HEK293 (cell line): Measurements from ENCODE around the gene PPP2R5E.
A peak's percentile ranks its signal among the peaks of the same experiment; 100 is the strongest.

Experiments
- CTCF ChIA-PET: fragments of 350-600 bp; formaldehyde crosslinking; extraction: SDS; loops from one replicate; lab custom pipeline; 2021; ENCODE audit warnings: antibody characterized with exemption; lab: Yijun Ruan, JAX
- POLR2A ChIA-PET: fragments of 300-600 bp; formaldehyde crosslinking; extraction: SDS; loops from one replicate; lab custom pipeline; 2020; ENCODE audit warnings: antibody characterized with exemption, inconsistent platforms; lab: Yijun Ruan, JAX
- H3K27ac ChIP-seq: fragments of 200-500 bp; sonication (Bioruptor generic); 2 replicates; pipeline ENCODE4 v1.5.1; 2014; ENCODE audit warnings: low read depth, low read length, control low read depth, inconsistent platforms; ENCODE audit errors: extremely low read depth
- H3K36me3 ChIP-seq, 2 experiments: fragments of 200-500 bp in 1 of 2; sonication (Bioruptor generic) in 1 of 2; 1 replicate in 1 of 2; 2 replicates in 1 of 2; pipeline ENCODE4 v1.5.1; 2014 to 2017; ENCODE audit warnings: inconsistent platforms in 2 of 2, low read length in 2 of 2; ENCODE audit not compliant: control insufficient read depth in 2 of 2, insufficient read depth in 1 of 2
- H3K4me1 ChIP-seq: fragments of 200-500 bp; sonication (Bioruptor generic); 2 replicates; pipeline ENCODE4 v1.5.1; 2014; ENCODE audit warnings: mild to moderate bottlenecking, low read length, inconsistent platforms; ENCODE audit not compliant: control insufficient read depth, insufficient read depth
- H3K4me3 ChIP-seq: 2 replicates; pipeline ENCODE4 v1.5.1; 2011; ENCODE audit warnings: low read depth, mild to moderate bottlenecking, control low read depth, low read length, moderate library complexity
- H3K9me3 ChIP-seq: fragments of 200-500 bp; sonication (Bioruptor generic); 2 replicates; pipeline ENCODE4 v1.5.1; 2014; ENCODE audit warnings: low read depth, low read length, inconsistent platforms; ENCODE audit not compliant: control insufficient read depth, insufficient read depth
- GLIS1 ChIP-seq: fragments of 450-650 bp; formaldehyde crosslinking; IDR thresholded peaks from 2 replicates; pipeline ENCODE4 v1.5.1; 2016; ENCODE audit warnings: missing biosample characterization, missing genetic modification characterization
- RBAK ChIP-seq: fragments of 450-650 bp; formaldehyde crosslinking; IDR thresholded peaks from 2 replicates; pipeline ENCODE4 v1.5.1; 2016; ENCODE audit warnings: missing biosample characterization, missing genetic modification characterization
- SP2 ChIP-seq: fragments of 450-650 bp; formaldehyde crosslinking; IDR thresholded peaks from 2 replicates; pipeline ENCODE4 v1.5.1; 2016; ENCODE audit warnings: missing biosample characterization, missing genetic modification characterization
- SP7 ChIP-seq: fragments of 450-650 bp; formaldehyde crosslinking; IDR thresholded peaks from 2 replicates; pipeline ENCODE4 v1.5.1; 2016; ENCODE audit warnings: missing biosample characterization, missing genetic modification characterization
- YY1 ChIP-seq: fragments of 450-650 bp; formaldehyde crosslinking; IDR thresholded peaks from 2 replicates; pipeline ENCODE4 v1.5.1; 2018; ENCODE audit warnings: missing biosample characterization, missing genetic modification characterization
- ZBTB1 ChIP-seq: fragments of 450-650 bp; formaldehyde crosslinking; IDR thresholded peaks from 2 replicates; pipeline ENCODE4 v1.5.1; 2016; ENCODE audit warnings: missing biosample characterization, missing genetic modification characterization
- ZBTB17 ChIP-seq: fragments of 450-650 bp; formaldehyde crosslinking; IDR thresholded peaks from 2 replicates; pipeline ENCODE4 v1.5.1; 2016; ENCODE audit warnings: missing biosample characterization, missing genetic modification characterization
- ZBTB21 ChIP-seq: fragments of 450-650 bp; formaldehyde crosslinking; IDR thresholded peaks from 2 replicates; pipeline ENCODE4 v1.5.1; 2017; ENCODE audit warnings: missing biosample characterization, missing genetic modification characterization
- ZNF140 ChIP-seq: fragments of 450-650 bp; formaldehyde crosslinking; IDR thresholded peaks from 2 replicates; pipeline ENCODE4 v1.5.1; 2016; ENCODE audit warnings: missing biosample characterization, missing genetic modification characterization
- ZNF184 ChIP-seq: fragments of 450-650 bp; IDR thresholded peaks from 2 replicates; pipeline ENCODE4 v1.5.1; 2018; ENCODE audit warnings: missing biosample characterization, mild to moderate bottlenecking, missing genetic modification characterization
- ZNF266 ChIP-seq: fragments of 450-650 bp; formaldehyde crosslinking; IDR thresholded peaks from 2 replicates; pipeline ENCODE4 v1.5.1; 2016; ENCODE audit warnings: missing biosample characterization, missing genetic modification characterization, low read depth
- ZNF335 ChIP-seq: fragments of 450-650 bp; formaldehyde crosslinking; conservative IDR thresholded peaks from 2 replicates; pipeline ENCODE4 v1.5.1; 2016; ENCODE audit warnings: missing biosample characterization, missing genetic modification characterization
- ZNF341 ChIP-seq: fragments of 450-650 bp; formaldehyde crosslinking; IDR thresholded peaks from 2 replicates; pipeline ENCODE4; 2016; ENCODE audit warnings: low read depth, missing biosample characterization, missing genetic modification characterization
- ZNF404 ChIP-seq: fragments of 450-650 bp; formaldehyde crosslinking; IDR thresholded peaks from 2 replicates; pipeline ENCODE4 v1.5.1; 2017; ENCODE audit warnings: missing biosample characterization, missing genetic modification characterization
- ZNF416 ChIP-seq: fragments of 450-650 bp; formaldehyde crosslinking; IDR thresholded peaks from 2 replicates; pipeline ENCODE4 v1.5.1; 2016; ENCODE audit warnings: missing biosample characterization, missing genetic modification characterization
- ZNF529 ChIP-seq: fragments of 450-650 bp; formaldehyde crosslinking; IDR thresholded peaks from 2 replicates; pipeline ENCODE4 v1.5.1; 2017; ENCODE audit warnings: missing genetic modification characterization, missing biosample characterization; ENCODE audit not compliant: insufficient replicate concordance
- ZNF549 ChIP-seq: fragments of 450-650 bp; IDR thresholded peaks from 2 replicates; pipeline ENCODE4 v1.5.1; 2018; ENCODE audit warnings: missing biosample characterization, missing genetic modification characterization, mild to moderate bottlenecking, inconsistent platforms, moderate library complexity
- ZNF600 ChIP-seq: fragments of 450-650 bp; formaldehyde crosslinking; IDR thresholded peaks from 2 replicates; pipeline ENCODE4 v1.5.1; 2016; ENCODE audit warnings: missing biosample characterization, missing genetic modification characterization
- ZNF664 ChIP-seq: fragments of 450-650 bp; formaldehyde crosslinking; IDR thresholded peaks from 2 replicates; pipeline ENCODE4 v1.5.1; 2016; ENCODE audit warnings: missing biosample characterization, missing genetic modification characterization
- ZNF747 ChIP-seq: fragments of 450-650 bp; formaldehyde crosslinking; IDR thresholded peaks from 2 replicates; pipeline ENCODE4 v1.5.1; 2016; ENCODE audit warnings: missing biosample characterization, missing genetic modification characterization
- ZNF837 ChIP-seq: fragments of 450-650 bp; formaldehyde crosslinking; IDR thresholded peaks from 2 replicates; pipeline ENCODE4 v1.5.1; 2016; ENCODE audit warnings: missing biosample characterization, missing genetic modification characterization
- ZNF843 ChIP-seq: fragments of 450-650 bp; formaldehyde crosslinking; IDR thresholded peaks from 2 replicates; pipeline ENCODE4 v1.5.1; 2016; ENCODE audit warnings: missing biosample characterization, missing genetic modification characterization
- ZSCAN16 ChIP-seq: fragments of 450-650 bp; formaldehyde crosslinking; IDR thresholded peaks from 2 replicates; pipeline ENCODE4 v1.5.1; 2016; ENCODE audit warnings: missing biosample characterization, missing genetic modification characterization
- ZXDB ChIP-seq: fragments of 450-650 bp; formaldehyde crosslinking; IDR thresholded peaks from 2 replicates; pipeline ENCODE4 v1.5.1; 2016; ENCODE audit warnings: missing biosample characterization, missing genetic modification characterization
- TF ChIP-seq, protein P1 (sequence below): fragments of 450-650 bp; formaldehyde crosslinking; conservative IDR thresholded peaks from 2 replicates; pipeline ENCODE4 v1.5.1; 2016; ENCODE audit warnings: low read depth, missing biosample characterization, missing genetic modification characterization
- TF ChIP-seq, protein P2 (sequence below): fragments of 450-650 bp; formaldehyde crosslinking; IDR thresholded peaks from 2 replicates; pipeline ENCODE4 v1.5.1; 2016; ENCODE audit warnings: missing biosample characterization, missing genetic modification characterization, borderline replicate concordance
- TF ChIP-seq, protein P3 (sequence below): fragments of 450-650 bp; formaldehyde crosslinking; IDR thresholded peaks from 2 replicates; pipeline ENCODE4 v1.5.0; 2017; ENCODE audit warnings: missing biosample characterization, missing genetic modification characterization, borderline replicate concordance
- TF ChIP-seq, protein P4 (sequence below): fragments of 450-650 bp; formaldehyde crosslinking; IDR thresholded peaks from 2 replicates; pipeline ENCODE4 v1.5.1; 2016; ENCODE audit warnings: missing biosample characterization, missing genetic modification characterization

Gene PPP2R5E

DNA sequence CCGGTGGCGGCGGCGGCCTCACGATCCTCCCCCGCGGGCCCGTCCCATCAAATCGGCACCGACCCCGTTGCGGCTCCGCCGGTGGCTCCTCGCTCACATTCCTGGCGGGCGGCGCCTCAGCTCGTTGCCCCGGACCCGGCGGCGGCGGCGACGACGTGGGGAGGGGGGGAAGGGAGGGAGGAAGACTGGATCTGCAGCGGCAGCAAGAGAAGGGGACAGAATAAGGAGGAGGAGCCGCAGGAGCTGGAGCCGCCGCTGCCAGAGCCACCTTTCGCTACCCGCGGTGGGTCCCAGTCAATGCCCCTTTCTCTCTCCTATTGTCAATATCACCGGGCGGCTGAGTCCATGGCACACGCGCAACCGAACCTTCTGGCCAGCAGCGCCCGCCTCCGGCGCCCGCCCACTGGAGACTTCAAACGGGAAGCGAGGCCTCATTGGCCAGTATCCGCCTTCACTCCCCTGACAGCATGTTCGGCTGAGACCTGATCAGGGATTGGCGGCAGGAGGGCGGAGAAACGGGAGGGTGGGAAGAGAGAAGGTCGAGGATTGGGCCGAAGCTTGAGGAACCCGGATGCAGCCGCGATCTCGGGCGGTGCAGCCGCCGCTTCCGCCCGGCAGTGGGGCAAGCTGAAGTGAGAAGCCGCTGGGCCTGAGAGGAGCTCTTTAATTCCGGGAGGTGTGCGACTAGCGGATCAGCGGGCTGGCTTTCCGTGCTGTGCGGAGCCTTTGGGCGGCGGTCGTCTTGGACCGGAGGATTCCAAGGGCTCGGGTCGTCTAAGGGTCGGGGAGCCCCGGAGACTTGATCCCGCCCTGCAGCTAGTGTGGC, at the start of gene PPP2R5E:
Gene PPP2R5E (minus strand): TSS at position 378 of the 826 bp plus-strand sequence. CDS start 3,692 bp downstream, outside the sequence.
- peak within 1 kb of the TSS; percentile 96 for H3K4me3 ChIP-seq
- ChIA-PET POLR2A (interaction anchor here (0.5 to 2.0 kb wide), 21 partner anchors 8 to 890 kb away, joined by 3 to 28 read pairs (median 4); partner anchors contain the start of gene WDR89), CTCF (no interaction called here)
- peaks cover 15 to 19% of the 10 kb centered on the region in 2 experiments for H3K36me3 ChIP-seq
- H3K9me3 ChIP-seq, result no peaks in the 10 kb centered on the region
- no peaks in the 10 kb centered on the region; the same call in 1 of the 2 replicates for H3K4me1 ChIP-seq
- H3K27ac ChIP-seq, result peak within 1 kb of the TSS; percentile 94
- TF ChIP-seq ZNF843 (tag by site-specific recombination) (no peak), ZNF664 (tag by site-specific recombination) (no peak), SP2 (tag by site-specific recombination) (peak; percentile 98), ZNF266 (tag by site-specific recombination) (no peak), ZNF529 (tag by site-specific recombination) (no peak), ZBTB17 (tag by site-specific recombination) (peak; percentile 82), ZXDB (no peak; the same call in 1 of the 2 replicates), ZNF549 (no peak), ZBTB21 (no peak), ZNF335 (tag by site-specific recombination) (peak; percentile 45), ZNF600 (tag by site-specific recombination) (peak; percentile 56), ZNF404 (tag by site-specific recombination) (no peak), ZNF184 (no peak), ZNF140 (tag by site-specific recombination) (no peak), ZNF747 (tag by site-specific recombination) (no peak), ZSCAN16 (tag by site-specific recombination) (no peak), GLIS1 (no peak), ZNF341 (peak; percentile 99), ZNF416 (no peak), ZBTB1 (tag by site-specific recombination) (0 out of 2 replicates have a peak, but pooled peaks have one; percentile 27), YY1 (tag by site-specific recombination) (0 out of 2 replicates have a peak, but pooled peaks have one; percentile 31), SP7 (tag by site-specific recombination) (peak; percentile 36; the same call in 1 of the 2 replicates), ZNF837 (tag by site-specific recombination) (no peak), RBAK (tag by site-specific recombination) (no peak)
- TF ChIP-seq, protein P1, sequence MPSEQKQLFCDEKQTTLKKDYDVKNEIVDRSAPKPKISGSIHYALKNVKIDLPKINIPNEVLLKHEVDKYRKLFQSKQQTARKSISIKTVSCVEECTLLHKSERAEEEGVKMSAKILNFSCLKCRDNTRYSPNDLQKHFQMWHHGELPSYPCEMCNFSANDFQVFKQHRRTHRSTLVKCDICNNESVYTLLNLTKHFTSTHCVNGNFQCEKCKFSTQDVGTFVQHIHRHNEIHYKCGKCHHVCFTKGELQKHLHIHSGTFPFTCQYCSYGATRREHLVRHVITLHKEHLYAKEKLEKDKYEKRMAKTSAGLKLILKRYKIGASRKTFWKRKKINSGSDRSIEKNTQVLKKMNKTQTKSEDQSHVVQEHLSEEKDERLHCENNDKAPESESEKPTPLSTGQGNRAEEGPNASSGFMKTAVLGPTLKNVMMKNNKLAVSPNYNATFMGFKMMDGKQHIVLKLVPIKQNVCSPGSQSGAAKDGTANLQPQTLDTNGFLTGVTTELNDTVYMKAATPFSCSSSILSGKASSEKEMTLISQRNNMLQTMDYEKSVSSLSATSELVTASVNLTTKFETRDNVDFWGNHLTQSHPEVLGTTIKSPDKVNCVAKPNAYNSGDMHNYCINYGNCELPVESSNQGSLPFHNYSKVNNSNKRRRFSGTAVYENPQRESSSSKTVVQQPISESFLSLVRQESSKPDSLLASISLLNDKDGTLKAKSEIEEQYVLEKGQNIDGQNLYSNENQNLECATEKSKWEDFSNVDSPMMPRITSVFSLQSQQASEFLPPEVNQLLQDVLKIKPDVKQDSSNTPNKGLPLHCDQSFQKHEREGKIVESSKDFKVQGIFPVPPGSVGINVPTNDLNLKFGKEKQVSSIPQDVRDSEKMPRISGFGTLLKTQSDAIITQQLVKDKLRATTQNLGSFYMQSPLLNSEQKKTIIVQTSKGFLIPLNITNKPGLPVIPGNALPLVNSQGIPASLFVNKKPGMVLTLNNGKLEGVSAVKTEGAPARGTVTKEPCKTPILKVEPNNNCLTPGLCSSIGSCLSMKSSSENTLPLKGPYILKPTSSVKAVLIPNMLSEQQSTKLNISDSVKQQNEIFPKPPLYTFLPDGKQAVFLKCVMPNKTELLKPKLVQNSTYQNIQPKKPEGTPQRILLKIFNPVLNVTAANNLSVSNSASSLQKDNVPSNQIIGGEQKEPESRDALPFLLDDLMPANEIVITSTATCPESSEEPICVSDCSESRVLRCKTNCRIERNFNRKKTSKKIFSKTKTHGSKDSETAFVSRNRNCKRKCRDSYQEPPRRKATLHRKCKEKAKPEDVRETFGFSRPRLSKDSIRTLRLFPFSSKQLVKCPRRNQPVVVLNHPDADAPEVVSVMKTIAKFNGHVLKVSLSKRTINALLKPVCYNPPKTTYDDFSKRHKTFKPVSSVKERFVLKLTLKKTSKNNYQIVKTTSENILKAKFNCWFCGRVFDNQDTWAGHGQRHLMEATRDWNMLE (tag by site-specific recombination), result no peak
- TF ChIP-seq, protein P2, sequence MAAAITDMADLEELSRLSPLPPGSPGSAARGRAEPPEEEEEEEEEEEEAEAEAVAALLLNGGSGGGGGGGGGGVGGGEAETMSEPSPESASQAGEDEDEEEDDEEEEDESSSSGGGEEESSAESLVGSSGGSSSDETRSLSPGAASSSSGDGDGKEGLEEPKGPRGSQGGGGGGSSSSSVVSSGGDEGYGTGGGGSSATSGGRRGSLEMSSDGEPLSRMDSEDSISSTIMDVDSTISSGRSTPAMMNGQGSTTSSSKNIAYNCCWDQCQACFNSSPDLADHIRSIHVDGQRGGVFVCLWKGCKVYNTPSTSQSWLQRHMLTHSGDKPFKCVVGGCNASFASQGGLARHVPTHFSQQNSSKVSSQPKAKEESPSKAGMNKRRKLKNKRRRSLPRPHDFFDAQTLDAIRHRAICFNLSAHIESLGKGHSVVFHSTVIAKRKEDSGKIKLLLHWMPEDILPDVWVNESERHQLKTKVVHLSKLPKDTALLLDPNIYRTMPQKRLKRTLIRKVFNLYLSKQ, result no peak
- TF ChIP-seq, protein P3, sequence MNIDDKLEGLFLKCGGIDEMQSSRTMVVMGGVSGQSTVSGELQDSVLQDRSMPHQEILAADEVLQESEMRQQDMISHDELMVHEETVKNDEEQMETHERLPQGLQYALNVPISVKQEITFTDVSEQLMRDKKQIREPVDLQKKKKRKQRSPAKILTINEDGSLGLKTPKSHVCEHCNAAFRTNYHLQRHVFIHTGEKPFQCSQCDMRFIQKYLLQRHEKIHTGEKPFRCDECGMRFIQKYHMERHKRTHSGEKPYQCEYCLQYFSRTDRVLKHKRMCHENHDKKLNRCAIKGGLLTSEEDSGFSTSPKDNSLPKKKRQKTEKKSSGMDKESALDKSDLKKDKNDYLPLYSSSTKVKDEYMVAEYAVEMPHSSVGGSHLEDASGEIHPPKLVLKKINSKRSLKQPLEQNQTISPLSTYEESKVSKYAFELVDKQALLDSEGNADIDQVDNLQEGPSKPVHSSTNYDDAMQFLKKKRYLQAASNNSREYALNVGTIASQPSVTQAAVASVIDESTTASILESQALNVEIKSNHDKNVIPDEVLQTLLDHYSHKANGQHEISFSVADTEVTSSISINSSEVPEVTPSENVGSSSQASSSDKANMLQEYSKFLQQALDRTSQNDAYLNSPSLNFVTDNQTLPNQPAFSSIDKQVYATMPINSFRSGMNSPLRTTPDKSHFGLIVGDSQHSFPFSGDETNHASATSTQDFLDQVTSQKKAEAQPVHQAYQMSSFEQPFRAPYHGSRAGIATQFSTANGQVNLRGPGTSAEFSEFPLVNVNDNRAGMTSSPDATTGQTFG (tag by site-specific recombination), result no peak
- TF ChIP-seq, protein P4, sequence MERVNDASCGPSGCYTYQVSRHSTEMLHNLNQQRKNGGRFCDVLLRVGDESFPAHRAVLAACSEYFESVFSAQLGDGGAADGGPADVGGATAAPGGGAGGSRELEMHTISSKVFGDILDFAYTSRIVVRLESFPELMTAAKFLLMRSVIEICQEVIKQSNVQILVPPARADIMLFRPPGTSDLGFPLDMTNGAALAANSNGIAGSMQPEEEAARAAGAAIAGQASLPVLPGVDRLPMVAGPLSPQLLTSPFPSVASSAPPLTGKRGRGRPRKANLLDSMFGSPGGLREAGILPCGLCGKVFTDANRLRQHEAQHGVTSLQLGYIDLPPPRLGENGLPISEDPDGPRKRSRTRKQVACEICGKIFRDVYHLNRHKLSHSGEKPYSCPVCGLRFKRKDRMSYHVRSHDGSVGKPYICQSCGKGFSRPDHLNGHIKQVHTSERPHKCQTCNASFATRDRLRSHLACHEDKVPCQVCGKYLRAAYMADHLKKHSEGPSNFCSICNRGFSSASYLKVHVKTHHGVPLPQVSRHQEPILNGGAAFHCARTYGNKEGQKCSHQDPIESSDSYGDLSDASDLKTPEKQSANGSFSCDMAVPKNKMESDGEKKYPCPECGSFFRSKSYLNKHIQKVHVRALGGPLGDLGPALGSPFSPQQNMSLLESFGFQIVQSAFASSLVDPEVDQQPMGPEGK (tag by site-specific recombination), result peak; percentile 39
